Neural cell (in vitro differentiated cells): ENCODE data around the gene ARHGAP24. TPM values are rescaled to one million over a fixed set of nuclear protein-coding genes. Genes with fewer than 3 reads are reported as not detected.

Source experiments
- H2AFZ ChIP-seq: fragments of 200-600, 300-800 bp; sonication (generic), shearing (Covaris generic); 2 replicates; pipeline ENCODE4 v1.6.0; 2014; ENCODE audit warnings: low read depth, mild to moderate bottlenecking, antibody characterized with exemption, low read length, moderate library complexity
- H3F3A ChIP-seq: fragments of 200-600 bp; shearing (Covaris generic); 2 replicates; pipeline ENCODE4 v1.6.1; 2016; ENCODE audit warnings: mild to moderate bottlenecking, moderate library complexity, mixed read lengths, antibody characterized with exemption, low read length; ENCODE audit not compliant: insufficient read depth, poor library complexity, severe bottlenecking
- H3K27ac ChIP-seq: fragments of 200-600, 300-800 bp; sonication (generic), shearing (Covaris generic); 2 replicates; pipeline ENCODE4 v1.5.1; 2014; ENCODE audit warnings: mild to moderate bottlenecking, low read length, moderate library complexity
- H3K27me3 ChIP-seq: fragments of 300-800, 200-600 bp; sonication (generic), shearing (Covaris generic); 2 replicates; pipeline ENCODE4 v1.6.0; 2014; ENCODE audit warnings: mild to moderate bottlenecking, low read depth, low read length, moderate library complexity; ENCODE audit not compliant: insufficient read depth
- H3K36me3 ChIP-seq: fragments of 300-800, 200-600 bp; sonication (generic), shearing (Covaris generic); 2 replicates; pipeline ENCODE4 v1.5.1; 2014; ENCODE audit warnings: mild to moderate bottlenecking, antibody characterized with exemption, low read length, moderate library complexity; ENCODE audit not compliant: insufficient read depth
- H3K4me2 ChIP-seq: fragments of 300-800, 200-600 bp; sonication (generic), shearing (Covaris generic); 2 replicates; pipeline ENCODE4 v1.6.0; 2014; ENCODE audit warnings: mild to moderate bottlenecking, low read length
- H3K4me3 ChIP-seq: fragments of 300-800, 200-600 bp; sonication (generic), shearing (Covaris generic); 2 replicates; pipeline ENCODE4 v1.5.1; 2014; ENCODE audit warnings: mild to moderate bottlenecking, low read length, moderate library complexity
- H3K79me2 ChIP-seq: fragments of 200-600 bp; shearing (Covaris generic); replicated peaks from 2 replicates; pipeline ENCODE4 v1.6.0; 2014; ENCODE audit warnings: mild to moderate bottlenecking, low read length, moderate library complexity; ENCODE audit not compliant: insufficient read depth
- H3K9ac ChIP-seq: fragments of 300-800, 200-600 bp; sonication (generic), shearing (Covaris generic); 2 replicates; pipeline ENCODE4 v1.6.1; 2016; ENCODE audit warnings: mild to moderate bottlenecking, low read length, mixed read lengths
- H3K9me2 ChIP-seq: fragments of 200-600 bp; shearing (Covaris generic); 2 replicates; pipeline ENCODE4 v1.6.1; 2016; ENCODE audit warnings: mild to moderate bottlenecking, low read length, mixed read lengths; ENCODE audit not compliant: insufficient read depth
- H3K9me3 ChIP-seq: fragments of 200-600, 300-800 bp; sonication (generic), shearing (Covaris generic); 2 replicates; pipeline ENCODE4 v1.6.1; 2016; ENCODE audit warnings: mild to moderate bottlenecking, mixed run types, low read length, moderate library complexity, mixed read lengths
- H4K20me1 ChIP-seq: fragments of 200-600 bp; shearing (Covaris generic); 2 replicates; pipeline ENCODE4 v1.6.1; 2016; ENCODE audit warnings: mild to moderate bottlenecking, mixed run types; ENCODE audit not compliant: insufficient read depth
- CTCF ChIP-seq: fragments of 450-650 bp; IDR thresholded peaks from 2 replicates; pipeline ENCODE4 v1.5.1; 2014; ENCODE audit warnings: antibody characterized with exemption, mild to moderate bottlenecking, moderate library complexity; ENCODE audit not compliant: poor library complexity, severe bottlenecking
- EP300 ChIP-seq: fragments of 450-650 bp; conservative IDR thresholded peaks from 2 replicates; pipeline ENCODE4 v1.6.1; 2014; ENCODE audit warnings: antibody characterized with exemption, mild to moderate bottlenecking, moderate library complexity; ENCODE audit not compliant: poor library complexity, severe bottlenecking
- EZH2 ChIP-seq: fragments of 200-600, 300-800 bp; shearing (Covaris generic), sonication (generic); IDR thresholded peaks from 2 replicates; pipeline ENCODE4 v1.6.1; 2014; ENCODE audit warnings: antibody characterized with exemption, low read length, borderline replicate concordance, mild to moderate bottlenecking; ENCODE audit not compliant: insufficient read depth, poor library complexity, severe bottlenecking
- MXI1 ChIP-seq: fragments of 450-650 bp; conservative IDR thresholded peaks from 2 replicates; pipeline ENCODE4 v1.6.1; 2014; ENCODE audit warnings: antibody characterized with exemption, mild to moderate bottlenecking; ENCODE audit not compliant: poor library complexity, severe bottlenecking
- POLR2AphosphoS5 ChIP-seq: IDR thresholded peaks from 2 replicates; pipeline ENCODE4 v1.6.1; 2012
- RAD21 ChIP-seq: fragments of 450-650 bp; conservative IDR thresholded peaks from 2 replicates; pipeline ENCODE4 v1.6.1; 2014; ENCODE audit warnings: antibody characterized with exemption, mild to moderate bottlenecking, moderate library complexity
- REST ChIP-seq: IDR thresholded peaks from 2 replicates; pipeline ENCODE4 v1.6.1; 2012; ENCODE audit warnings: borderline replicate concordance
- SMC3 ChIP-seq: fragments of 450-650 bp; conservative IDR thresholded peaks from 2 replicates; pipeline ENCODE4 v1.6.1; 2014; ENCODE audit warnings: antibody characterized with exemption, mild to moderate bottlenecking, moderate library complexity; ENCODE audit not compliant: poor library complexity
- TAF1 ChIP-seq: IDR thresholded peaks from 2 replicates; pipeline ENCODE4 v1.6.1; 2012; ENCODE audit warnings: low read depth
- polyA plus RNA-seq: library from polyadenylated mRNA; depleted of rRNA; stranded (reverse); fragments of >200 nt; gene quantifications from 2 replicates; pipeline ENCODE4 v1.2.3, GENCODE V29; 2014

The ARHGAP24 gene
- polyA plus RNA-seq, 1 donor from 2014 or later: 2.9 TPM

- H3K79me2 ChIP-seq: no peaks in the 10 kb centered on the region
- H3K4me2 ChIP-seq: no peak overlapping the region
- H3K9ac ChIP-seq: no peak overlapping the region
- H4K20me1 ChIP-seq: no peaks in the 10 kb centered on the region
- no peak overlapping the region for H3K27ac ChIP-seq
- H3F3A ChIP-seq: no peaks in the 10 kb centered on the region
- no peaks in the 10 kb centered on the region for H3K9me2 ChIP-seq
- H3K36me3 ChIP-seq: no peaks in the 10 kb centered on the region
- H3K9me3 ChIP-seq: no peaks in the 10 kb centered on the region
- H2AFZ ChIP-seq: no peak overlapping the region
- no peak for TF ChIP-seq EZH2
- no peak for TF ChIP-seq REST
- TF ChIP-seq RAD21: no peak
- TF ChIP-seq TAF1: no peak
- TF ChIP-seq SMC3: no peak
- TF ChIP-seq POLR2AphosphoS5: no peak
- TF ChIP-seq MXI1: no peak
- TF ChIP-seq CTCF: no peak
- no peak for TF ChIP-seq EP300
- H3K27me3 ChIP-seq: no peaks in the 10 kb centered on the region
- H3K4me3 ChIP-seq: no peak overlapping the region
Measured at GRCh38 chr4:85774489-85774888, 299.5 kb downstream of the ARHGAP24 start.

- H2AFZ ChIP-seq: no peak overlapping the region
- H3F3A ChIP-seq: no peaks in the 10 kb centered on the region
Measured at GRCh38 chr4:85776096-85776495, 301.1 kb downstream of the ARHGAP24 start.

More at GRCh38 chr4:85776096-85776495, 301.1 kb downstream of the ARHGAP24 start:
- no peaks in the 10 kb centered on the region for H3K9me3 ChIP-seq
- no peaks in the 10 kb centered on the region for H4K20me1 ChIP-seq
- H3K9me2 ChIP-seq: no peaks in the 10 kb centered on the region
- H3K4me2 ChIP-seq: no peak overlapping the region
- H3K27ac ChIP-seq: no peak overlapping the region
- H3K27me3 ChIP-seq: no peaks in the 10 kb centered on the region
- no peaks in the 10 kb centered on the region for H3K36me3 ChIP-seq
- TF ChIP-seq RAD21: no peak
- no peak for TF ChIP-seq EZH2
- TF ChIP-seq EP300: no peak
- no peak for TF ChIP-seq MXI1
- no peak for TF ChIP-seq POLR2AphosphoS5
- TF ChIP-seq REST: no peak
- no peak for TF ChIP-seq CTCF
- TF ChIP-seq TAF1: no peak
- no peak for TF ChIP-seq SMC3
- H3K79me2 ChIP-seq: no peaks in the 10 kb centered on the region
- no peak overlapping the region for H3K9ac ChIP-seq
- no peak overlapping the region for H3K4me3 ChIP-seq
